Left hindlimb (tissue), 1 donor: ENCODE results near the gene INPP5F.
"Not testable (repeated sequence)": the region's sequence is repeated elsewhere in the genome, so short reads cannot be mapped to it uniquely, and the experiment has no call there.

Experiments used
- DNase-seq: peaks from one replicate; pipeline ENCODE4 v3.0.0-alpha.2; 2018

The INPP5F gene

DNA sequence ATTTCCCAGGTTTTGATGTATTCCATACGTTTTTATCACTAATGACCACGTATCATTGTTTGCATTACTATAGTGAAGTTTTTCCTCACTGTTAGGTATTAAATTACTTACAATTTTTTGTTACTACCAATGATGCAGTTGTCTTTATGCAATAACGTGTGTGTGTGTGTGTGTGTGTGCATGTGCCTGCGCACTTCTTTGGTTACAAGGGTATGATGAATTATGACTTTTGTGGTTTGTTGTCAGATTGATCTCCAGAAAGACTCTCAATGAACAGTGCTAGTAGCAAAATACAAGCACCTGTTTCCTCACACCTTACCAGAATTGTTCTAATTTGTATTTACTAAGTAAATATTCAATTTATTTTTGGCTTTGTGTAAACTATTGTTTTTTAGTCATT, 95.3 kb downstream of the INPP5F start:
- no peak for DNase-seq

DNA sequence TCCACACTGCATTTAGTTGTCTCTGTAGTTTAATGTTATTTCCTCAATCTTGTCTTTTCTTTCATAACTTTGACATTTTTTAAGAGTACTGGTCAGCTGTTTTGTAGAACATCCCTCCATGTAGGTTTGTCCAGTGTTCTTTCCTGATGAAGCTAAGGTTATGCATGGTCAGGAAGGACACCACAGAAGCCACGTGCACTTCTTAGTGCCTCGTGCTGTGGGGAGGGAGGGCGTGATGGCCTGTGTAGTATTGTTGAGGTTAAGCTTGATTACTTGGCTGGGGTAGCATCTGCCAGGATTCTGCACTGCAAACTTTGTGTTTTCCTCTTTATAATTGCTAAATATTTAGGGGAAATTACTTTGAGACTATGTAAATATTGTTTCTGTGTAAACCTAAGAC, 98.4 kb downstream of the INPP5F start:
- DNase-seq, result no peak

DNA sequence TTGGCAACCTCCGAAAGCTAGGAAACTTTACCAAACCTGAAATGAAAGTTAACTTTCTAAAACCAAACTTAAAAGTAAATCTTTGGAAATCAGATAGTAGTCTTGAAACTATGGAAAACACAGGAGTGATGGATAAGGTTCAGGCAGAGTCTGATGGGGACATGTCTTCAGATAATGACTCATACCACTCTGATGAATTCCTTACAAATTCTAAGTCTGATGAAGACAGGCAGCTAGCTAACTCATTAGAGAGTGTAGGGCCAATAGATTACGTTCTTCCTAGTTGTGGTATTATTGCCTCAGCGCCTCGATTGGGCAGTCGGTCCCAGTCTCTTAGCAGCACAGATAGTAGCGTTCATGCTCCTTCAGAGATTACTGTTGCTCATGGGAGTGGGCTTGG, 100.9 kb downstream of the INPP5F start:
- DNase-seq, result no peak

DNA sequence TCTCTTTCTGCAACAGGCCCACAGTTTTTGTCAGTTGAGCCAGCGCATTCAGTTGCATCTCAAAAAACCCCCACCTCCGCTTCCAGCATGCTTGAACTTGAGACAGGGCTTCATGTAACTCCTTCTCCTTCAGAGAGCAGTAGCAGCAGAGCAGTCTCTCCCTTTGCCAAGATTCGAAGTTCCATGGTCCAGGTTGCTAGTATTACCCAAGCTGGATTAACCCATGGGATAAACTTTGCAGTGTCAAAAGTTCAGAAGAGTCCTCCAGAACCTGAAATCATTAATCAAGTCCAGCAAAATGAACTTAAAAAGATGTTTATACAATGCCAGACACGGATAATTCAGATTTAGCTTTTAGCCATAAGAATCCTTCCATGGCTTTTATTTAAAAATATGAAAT, 101.6 kb downstream of the INPP5F start:
- no peak for DNase-seq

DNA sequence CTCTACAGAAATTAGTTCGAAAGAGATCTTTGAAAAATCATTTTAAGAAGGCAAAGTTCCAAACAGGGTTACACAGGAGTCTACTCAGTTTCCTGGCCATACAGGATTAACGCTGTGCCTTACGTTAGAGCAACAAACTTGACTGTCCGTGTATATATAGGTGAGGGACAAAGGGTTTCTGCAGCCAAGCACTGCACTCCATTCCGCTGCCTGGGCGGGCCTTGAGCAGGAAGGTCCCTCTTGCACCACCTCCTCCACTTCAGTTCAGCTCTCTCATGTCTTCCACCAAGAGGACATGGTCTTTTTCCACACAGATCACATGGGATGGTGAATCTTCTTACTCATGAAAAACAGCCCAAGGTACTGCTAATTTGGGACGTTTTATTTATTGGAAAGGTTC, 103.6 kb downstream of the INPP5F start:
- no peak for DNase-seq

DNA sequence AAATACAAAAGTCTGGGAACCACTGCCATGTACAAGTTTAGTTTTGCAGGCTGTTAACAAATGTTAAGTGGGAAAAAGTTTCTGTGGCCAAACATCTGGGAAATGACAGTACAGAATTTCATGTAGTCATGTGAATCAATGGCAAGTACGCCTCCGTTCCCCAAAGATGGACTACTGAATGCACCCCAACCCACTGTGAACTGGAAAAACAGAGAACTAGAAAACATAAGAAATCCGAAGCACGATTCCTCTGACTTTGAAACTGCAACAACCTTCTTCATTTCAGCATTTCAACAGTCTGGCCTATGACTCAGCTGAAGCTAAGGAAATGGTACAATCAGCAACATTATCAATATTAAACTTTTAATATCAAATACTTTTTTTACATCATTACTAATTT, 105.0 kb downstream of the INPP5F start:
- no peak for DNase-seq

DNA sequence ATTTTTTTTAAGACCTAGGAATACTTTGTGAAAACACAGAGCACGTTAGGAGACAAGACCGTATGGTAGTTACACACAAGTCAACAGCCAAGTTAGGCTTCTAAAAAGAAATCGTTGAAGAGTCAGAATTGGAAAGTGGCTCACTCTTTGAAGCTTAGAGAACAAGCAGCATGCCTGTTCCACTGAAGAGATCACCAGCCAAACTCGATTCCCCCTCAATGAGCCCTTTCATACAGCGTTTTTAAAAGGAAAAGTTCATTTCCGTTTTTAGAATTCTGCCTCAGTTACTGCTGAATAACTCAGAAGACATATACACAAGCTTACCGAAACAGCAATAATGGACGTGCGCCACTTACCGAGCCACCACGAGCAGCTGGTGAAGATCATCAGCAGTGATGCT, 105.8 kb downstream of the INPP5F start:
- DNase-seq, result no peak

DNA sequence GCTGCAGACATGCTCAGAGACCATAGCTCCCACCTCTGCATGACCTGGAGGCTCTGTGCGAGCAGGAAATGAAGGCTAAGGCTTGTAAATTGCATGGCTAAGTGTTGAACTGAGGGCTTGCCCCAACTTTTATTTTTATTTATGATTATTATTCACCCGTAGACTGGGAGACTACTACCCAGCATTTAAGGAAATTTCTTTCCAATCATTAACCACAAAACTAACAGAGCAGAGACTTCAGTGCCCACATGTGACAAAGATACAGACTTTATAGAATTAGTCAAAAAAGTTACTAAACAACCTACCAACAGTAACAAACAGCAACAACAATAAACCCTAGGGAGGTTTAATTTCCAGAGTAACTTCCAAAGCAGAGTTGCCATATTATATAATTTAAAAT, 107.1 kb downstream of the INPP5F start:
- no peak for DNase-seq

DNA sequence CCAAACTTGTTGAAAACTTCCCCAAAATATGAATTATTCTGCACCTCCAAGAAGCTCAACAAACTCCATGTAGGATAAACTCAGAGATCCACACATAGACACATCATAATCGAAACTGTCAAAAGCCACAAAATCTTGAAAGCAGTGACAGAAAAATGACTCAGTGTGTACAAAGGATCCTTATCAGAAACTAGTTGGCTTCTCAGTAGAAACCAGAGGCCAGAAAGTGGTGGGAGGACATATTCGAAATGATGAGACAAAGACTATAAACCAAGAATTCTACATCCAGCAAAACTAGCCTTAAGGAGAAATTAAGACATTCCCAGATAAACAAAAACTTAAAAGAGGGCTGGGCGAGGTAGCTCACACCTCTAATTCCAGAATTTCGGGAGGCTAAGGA, 108.3 kb downstream of the INPP5F start:
- DNase-seq, result no peak

DNA sequence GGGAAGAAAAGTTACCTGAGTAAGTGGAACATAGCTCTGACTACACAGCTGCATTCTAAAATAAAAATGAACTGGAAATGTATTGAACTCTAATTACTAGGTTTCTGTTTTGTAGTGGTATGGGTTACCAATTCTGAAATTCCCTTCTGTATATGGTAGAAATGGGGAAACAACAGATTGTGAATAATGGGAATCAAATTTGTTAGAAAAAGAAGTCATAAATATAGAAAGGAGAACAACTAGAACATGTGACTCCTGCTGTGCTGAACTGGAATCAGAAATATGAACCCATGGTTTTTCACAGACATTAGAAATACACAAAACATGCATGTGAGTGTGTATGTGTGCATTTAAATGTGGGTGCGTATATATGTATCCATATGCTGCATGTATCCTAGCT, 119.8 kb downstream of the INPP5F start:
- no peak for DNase-seq

DNA sequence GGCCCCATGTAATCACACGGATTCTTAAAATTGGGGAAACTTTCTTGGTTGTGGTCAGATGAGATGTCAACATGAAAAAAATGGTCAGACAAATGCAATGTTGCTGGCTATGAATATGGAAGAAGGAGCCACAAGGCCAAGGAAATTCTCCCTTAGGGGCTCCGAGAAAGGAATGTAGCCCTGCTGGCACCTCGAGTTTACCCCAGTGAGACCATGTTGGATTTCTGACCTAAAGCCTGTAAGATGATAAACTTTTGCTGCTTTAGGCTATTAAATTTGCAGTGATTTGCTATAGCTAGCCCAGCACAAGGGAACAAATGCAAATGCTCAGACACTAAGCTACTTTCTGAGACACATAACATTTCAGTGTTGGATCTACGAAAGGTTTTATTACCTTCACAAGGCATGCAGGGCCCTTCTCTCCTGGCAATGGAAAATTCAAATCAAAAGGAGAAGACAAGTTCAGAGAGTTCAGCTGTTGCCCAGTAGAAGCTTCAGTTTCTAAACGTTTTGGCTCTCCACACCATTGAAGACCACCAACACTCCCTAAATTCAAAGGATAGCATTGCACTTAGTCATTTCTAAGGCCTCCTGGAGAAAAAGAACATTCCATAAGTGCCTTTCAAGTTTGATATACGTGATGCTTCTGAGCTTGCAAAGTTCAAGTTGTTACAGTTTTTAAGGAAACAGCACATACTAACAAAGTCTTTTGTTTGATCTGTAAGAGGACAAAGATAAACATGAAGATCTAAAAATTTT, 123.4 kb downstream of the INPP5F start:
- no peak for DNase-seq

DNA sequence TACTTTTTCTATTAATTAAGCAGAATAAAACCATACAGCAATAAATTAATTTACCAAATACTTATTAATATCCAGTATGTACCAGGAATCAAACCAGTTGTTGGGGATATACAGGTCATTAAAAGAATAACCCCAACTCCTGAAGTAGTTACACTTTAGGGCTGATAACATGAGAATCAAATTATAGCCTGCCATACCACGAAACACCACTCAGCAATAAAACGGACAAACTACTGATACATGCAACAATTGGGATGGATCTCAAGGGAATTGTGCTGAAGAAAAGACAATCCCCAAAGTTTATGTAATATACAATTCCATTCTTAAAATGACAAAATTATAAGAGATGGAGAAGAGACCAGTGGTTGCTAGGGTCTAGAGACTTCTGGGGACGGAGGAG, 124.1 kb downstream of the INPP5F start:
- no peak for DNase-seq

DNA sequence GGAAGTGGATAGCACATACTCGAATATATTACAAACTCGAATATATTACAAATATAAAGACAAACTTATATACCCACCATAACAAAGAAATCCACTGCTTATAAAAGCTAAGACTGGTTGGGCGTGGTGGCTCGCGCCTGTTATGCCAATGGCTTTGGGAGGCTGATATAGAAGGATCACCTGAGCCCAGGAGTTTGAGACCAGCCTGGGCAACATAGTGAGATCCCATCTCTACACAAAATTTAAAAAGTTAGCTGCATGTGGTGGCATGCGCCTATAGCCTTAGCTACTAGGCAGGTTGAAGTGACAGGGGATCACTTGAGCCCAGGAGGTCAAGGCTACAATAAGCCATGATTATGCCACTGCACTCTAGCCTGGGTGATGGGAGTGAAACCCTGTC, 126.4 kb downstream of the INPP5F start:
- DNase-seq, result no peak

DNA sequence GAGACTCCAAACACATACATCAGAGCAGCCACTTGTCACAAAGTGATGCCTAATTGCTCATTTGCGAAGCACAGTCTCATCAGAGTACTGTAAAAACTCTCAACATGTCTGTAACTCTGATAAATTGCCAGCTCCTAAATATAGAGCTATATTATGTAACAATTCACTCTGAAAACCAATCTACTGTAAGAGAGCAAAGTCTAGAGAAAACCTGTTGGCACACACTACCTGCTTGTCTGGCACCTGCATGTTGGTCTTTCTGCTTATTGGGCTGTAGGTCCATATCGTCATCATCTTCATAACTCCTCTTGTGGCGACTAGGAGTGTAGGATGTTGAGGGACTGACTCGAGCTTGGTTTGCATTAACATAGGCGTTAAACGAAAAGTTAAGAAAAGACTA, 127.0 kb downstream of the INPP5F start:
- no peak for DNase-seq

DNA sequence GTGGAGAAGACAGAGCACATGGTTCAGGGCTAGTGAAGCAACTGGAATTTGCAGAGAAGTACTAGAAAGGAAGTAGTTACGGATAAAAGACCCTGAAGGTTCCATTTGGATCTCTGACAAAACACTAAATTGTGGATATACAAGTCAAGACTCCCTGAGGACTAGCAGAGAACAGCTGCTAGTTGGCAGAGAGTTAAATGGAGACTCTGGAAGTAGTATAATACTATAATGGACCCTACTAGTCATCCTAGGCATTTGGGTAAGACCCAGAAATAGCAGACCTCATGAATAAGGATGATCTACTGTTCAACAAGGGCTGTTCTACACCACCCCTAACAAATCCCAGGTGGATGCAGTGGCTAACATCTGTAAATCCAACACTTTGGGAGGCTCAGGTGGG, 127.7 kb downstream of the INPP5F start:
- no peak for DNase-seq

DNA sequence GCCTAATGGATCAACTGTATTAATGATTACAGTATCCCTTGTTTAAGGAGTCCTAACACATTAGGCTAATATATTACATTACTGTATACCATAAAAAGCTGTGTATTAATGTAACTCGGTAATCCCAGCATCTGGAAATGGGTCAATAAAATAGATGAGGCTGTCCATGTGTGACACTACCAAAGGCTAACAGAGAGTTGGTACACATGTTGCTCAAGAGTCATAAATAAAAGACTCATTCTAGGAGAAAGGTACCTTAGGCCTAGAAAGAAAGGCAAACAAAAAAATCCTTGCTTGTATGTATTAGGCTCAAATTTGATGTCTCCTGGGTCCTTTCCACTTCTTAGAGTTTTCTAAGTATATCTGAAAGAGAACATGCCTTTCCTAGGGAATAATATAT, 132.2 kb downstream of the INPP5F start:
- no peak for DNase-seq

DNA sequence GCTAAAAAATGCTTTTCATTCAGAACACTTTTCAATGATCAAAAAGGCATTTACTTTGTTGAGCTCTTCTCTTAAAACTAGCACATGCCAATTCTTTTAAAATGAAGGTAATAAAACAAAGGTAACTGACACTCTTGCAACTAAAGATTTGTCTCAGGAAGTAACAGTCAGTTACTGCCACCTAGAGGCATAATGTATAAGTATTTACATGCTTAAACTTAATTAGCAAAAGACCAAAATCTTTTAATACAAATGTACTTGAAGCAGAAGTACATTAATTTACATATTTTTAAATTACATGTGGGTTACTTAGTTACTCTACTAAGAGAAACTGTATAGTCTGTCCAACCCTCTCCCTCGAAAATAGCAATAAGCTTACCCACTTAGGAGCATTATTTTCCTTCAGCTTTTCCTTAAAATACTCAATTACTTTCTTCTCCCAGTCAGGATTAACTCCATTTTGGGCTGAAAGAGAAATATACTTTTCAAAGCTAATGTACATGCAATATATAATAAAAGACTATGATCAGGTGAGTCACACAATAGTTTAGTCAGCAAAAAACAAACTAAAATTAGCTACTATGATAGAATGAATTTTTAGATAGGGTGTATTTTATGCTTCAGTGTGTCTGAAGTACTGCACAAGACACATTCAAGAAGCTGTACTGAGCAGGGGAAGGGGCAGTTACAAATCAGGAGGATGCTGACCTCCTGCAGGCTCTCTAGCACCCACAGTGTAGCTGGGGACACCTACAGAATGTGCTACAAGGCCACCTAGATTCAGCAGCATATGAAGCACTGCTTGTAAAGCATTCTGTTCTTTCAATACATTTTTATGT, 133.8 kb downstream of the INPP5F start:
- no peak for DNase-seq

DNA sequence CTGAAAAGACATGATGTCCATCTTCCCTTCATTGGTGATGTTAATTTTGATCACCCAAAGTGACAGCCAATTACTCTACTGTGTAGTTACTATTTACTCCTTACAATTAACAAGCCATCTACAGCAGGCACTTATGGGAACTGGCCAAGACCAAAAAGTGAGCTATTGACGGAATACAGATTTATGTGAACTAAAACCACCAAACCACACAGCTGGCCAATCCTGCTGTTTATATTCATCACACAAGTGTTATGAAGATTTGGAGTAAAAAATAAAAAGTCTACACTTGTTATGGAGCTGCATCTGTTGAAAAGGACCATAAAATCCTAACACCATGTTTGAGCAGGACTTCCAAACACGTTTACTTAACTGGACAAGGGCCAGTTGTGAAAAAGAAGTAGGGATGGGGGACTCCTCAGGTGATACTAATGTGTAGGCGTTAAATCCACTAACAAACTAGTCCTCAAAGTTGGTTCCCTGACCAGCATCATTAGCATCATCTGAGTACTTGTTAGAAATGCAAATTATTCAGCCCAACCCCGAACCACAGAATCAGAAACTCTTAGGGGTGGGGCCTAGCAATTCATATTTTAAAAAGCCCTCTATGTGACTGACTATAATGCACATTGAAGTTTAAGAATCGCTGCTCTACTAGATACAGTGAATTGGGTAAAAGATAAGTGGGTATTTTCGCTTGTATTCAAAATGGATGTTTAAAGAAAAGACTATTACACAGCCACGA, 135.2 kb downstream of the INPP5F start:
- DNase-seq, result no peak

DNA sequence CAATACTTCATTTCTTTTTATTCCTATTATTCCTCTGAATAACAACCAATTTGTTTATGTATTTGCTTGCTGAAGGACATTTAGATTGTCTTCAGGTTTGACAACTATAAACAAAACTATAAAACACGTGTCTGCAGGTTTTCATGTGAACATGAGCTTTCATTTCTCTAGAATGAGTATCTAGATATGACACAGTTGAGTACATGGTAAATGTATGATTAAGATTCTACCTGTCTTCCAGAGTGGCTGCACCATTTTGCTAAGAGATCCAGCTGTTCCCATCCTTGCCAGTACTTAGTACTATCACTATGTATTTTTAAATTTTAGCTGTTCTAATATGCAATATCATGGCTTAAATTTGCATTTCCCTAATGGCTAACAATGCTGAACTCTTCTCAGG, 136.7 kb downstream of the INPP5F start:
- no peak for DNase-seq

DNA sequence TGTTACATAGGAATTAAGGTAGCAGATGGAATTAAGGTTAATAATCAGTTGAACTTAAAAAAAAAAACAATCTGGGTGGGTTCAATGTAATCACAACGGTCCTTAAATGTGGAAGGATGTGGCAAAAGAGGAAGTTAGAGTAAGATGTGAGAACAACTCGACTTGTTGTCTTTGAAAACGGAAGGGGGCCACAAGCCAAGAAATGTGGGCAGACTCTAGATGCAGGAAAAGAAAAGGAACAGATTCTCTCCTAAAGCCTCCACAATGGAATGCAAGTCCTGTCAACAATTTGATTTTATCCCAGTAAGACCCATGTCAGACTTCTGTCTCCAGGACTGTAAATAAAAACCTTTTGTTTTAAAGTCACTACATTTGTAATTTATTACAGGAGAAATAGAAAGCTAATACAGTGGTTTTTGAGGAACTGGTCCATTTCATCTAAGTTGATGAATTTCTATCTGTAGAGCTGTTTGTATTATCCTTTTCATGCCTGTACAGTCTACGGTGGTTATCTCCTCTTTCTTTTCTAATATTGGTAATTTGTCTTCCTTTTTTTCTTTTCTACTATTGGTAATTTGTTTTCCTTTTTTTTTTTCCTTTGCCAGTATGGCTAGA, 138.2 kb downstream of the INPP5F start:
- DNase-seq, result no peak

DNA sequence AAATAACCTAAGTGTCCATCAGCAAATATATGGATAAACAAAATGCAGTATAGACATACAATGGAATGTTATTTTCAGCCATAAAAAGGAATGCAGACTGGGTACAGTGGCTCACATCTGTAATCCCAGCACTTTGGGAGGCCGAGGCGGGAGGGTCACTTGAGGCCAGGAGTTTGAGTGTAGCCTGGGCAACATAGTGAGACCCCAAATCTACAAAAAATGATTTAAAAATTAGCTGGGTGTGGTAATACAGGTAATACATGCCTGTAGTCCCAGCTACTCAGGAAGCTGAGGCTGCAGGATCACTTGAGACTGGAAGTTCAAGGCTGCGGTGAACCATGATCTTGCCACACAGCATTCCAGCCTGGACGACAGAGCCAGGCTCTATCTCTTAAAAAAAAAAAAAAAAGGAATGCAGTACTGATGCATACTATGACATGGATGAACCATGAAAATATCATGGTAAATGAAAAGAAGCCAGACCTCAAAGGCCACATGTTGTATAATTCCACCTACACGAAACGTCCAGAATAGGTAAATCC, 139.9 kb downstream of the INPP5F start:
- DNase-seq, result no peak

DNA sequence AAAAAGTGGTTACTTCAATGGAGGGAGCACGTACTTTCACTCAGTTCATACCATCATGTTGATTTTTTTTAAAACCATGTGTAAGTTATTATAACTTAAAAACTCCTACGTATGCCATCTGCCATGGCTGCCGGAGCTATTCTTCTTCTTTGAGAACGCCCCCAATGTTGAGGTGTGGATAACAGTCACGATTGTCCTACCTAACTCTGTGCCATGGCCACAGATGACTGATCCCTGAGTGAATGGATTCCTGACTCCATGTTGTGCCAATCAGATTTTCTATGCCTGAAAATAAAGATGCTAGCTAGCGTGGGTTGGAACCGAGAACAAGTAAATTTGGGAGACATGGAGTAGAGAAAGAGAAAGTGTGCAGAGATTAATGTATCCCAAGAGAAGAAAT, 141.5 kb downstream of the INPP5F start:
- DNase-seq, result no peak

DNA sequence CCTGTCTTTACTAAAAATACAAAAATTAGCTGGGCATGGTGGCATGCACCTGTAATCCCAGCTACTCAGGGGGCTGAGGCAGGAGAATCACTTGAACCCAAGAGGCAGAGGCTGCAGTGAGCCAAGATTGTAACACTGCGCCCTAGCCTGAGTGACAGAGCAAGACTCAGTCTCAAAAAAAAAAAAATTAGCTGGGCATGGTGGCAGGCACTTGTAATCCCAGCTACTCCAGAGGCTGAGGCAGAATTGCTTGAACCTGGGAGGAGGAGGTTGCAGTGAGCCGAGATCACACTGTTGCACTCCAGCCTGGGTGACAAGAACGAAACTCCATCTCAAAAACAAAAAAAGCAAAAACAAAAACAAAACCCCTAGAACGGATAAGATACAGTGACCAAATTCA, 143.5 kb downstream of the INPP5F start:
- not testable (repeated sequence) for DNase-seq
